Activated CD8-positive, alpha-beta T cell treated with anti-CD3 and anti-CD28 coated beads for 36 hours (primary cell): ENCODE data around the gene PRXL2A. TPM values are rescaled to one million over a fixed set of nuclear protein-coding genes. Genes with fewer than 3 reads are reported as not detected.

ENCODE experiments used
- ATAC-seq: fragments of 200-7000 bp; cut with Tn5 transposase; one replicate; pipeline ENCODE4 v1.10.0; 2021; ENCODE audit warnings: mild to moderate bottlenecking, moderate library complexity
- CTCF ChIA-PET: fragments of 350-600 bp; sonication (Branson Sonifier 250); formaldehyde crosslinking; loops from one replicate; lab custom pipeline; 2021; ENCODE audit warnings: antibody characterized with exemption; lab: Charles Lee
- POLR2A ChIA-PET: fragments of 350-600 bp; sonication (Branson Sonifier 250); formaldehyde crosslinking; loops from one replicate; lab custom pipeline; 2021; ENCODE audit warnings: antibody characterized with exemption; lab: Charles Lee
- DNase-seq: peaks from one replicate; pipeline ENCODE4 v3.0.0-alpha.2; 2020
- H3K27ac Mint-ChIP-seq: one replicate; pipeline ENCODE4 v1.8.0; 2021; ENCODE audit warnings: mild to moderate bottlenecking, mixed read lengths
- H3K27me3 Mint-ChIP-seq: one replicate; pipeline ENCODE4 v1.8.0; 2021; ENCODE audit warnings: mixed read lengths
- H3K36me3 Mint-ChIP-seq: one replicate; pipeline ENCODE4 v1.8.0; 2021; ENCODE audit warnings: low read depth, mixed read lengths
- H3K4me1 Mint-ChIP-seq: one replicate; pipeline ENCODE4 v1.8.0; 2021; ENCODE audit warnings: low read depth, mixed read lengths
- H3K4me3 Mint-ChIP-seq: one replicate; pipeline ENCODE4 v1.8.0; 2021; ENCODE audit warnings: mild to moderate bottlenecking, moderate library complexity, mixed read lengths
- H3K9me3 Mint-ChIP-seq: one replicate; pipeline ENCODE4 v1.8.0; 2021; ENCODE audit warnings: mixed read lengths
- CTCF ChIP-seq: fragments of 200-600 bp; IDR thresholded peaks from one replicate; pipeline ENCODE4 v1.8.0; 2022; ENCODE audit warnings: antibody characterized with exemption, mild to moderate bottlenecking
- intact Hi-C: fragments of 100-400 bp; cut with micrococcal nuclease; formaldehyde crosslinking; loops from one replicate; pipeline ENCODE4 v1.10.0; 2022
- total RNA-seq, 2 experiments: library from RNA; stranded (reverse); gene quantifications; one replicate each; pipeline ENCODE4 v1.2.3, GENCODE V29; 2021

The PRXL2A gene
- total RNA-seq, 2 experiments from 2014 or later: 21.0 to 22.7 TPM

- no peak for ATAC-seq
- Mint-ChIP-seq H3K4me3 (peak overlapping the region; percentile 69), H3K36me3 (peaks cover 16% of the 10 kb centered on the region), H3K9me3 (no peaks in the 10 kb centered on the region), H3K27ac (peak overlapping the region; percentile 41), H3K4me1 (peaks cover 35% of the 10 kb centered on the region), H3K27me3 (no peaks in the 10 kb centered on the region)
- ChIA-PET POLR2A (interaction anchor here (0.6 to 2.1 kb wide), 8 partner anchors 9 to 58 kb away, joined by 3 to 12 read pairs (median 3); no protein-coding TSS in a partner anchor), CTCF (interaction anchor here (0.7 to 37.8 kb wide), 6 partner anchors 9 to 75 kb away, joined by 3 to 1114 read pairs (median 8); no protein-coding TSS in a partner anchor)
- peak; percentile 15 for DNase-seq
- intact Hi-C loops: loop anchor here (2.0 kb wide), 1 partner anchor 46 kb away; no protein-coding TSS in a partner anchor
- TF ChIP-seq CTCF: no peak
These were observed 44.9 kb downstream of the PRXL2A start for GRCh38 chr10:80453056-80453841.

GRCh38 chr10:80453842-80454512 is 45.6 kb downstream of the PRXL2A start, which contains the start of gene TSPAN14:
TSPAN14 (plus strand) TSS chr10:80454310; CDS start chr10:80489234, 34,924 bp downstream.
- Mint-ChIP-seq H3K27ac (peak within 1 kb of the TSS; percentile 95), H3K4me1 (peaks cover 39% of the 10 kb centered on the region), H3K9me3 (no peaks in the 10 kb centered on the region), H3K27me3 (no peaks in the 10 kb centered on the region), H3K36me3 (peaks cover 21% of the 10 kb centered on the region), H3K4me3 (peak within 1 kb of the TSS; percentile 86)
- peak; percentile 77 for DNase-seq
- TF ChIP-seq CTCF: no peak
- intact Hi-C loops: loop anchor here (2.0 kb wide), 1 partner anchor 45 kb away; no protein-coding TSS in a partner anchor
- CTCF ChIA-PET: interaction anchor here (0.8 to 37.8 kb wide), 4 partner anchors 10 to 53 kb away, joined by 3 to 1114 read pairs (median 10); no protein-coding TSS in a partner anchor
- ATAC-seq: peak; percentile 76
- POLR2A ChIA-PET: interaction anchor here (0.8 to 3.7 kb wide), 8 partner anchors 10 to 58 kb away, joined by 3 to 14 read pairs (median 6); no protein-coding TSS in a partner anchor

GRCh38 chr10:80454513-80455460 is 46.4 kb downstream of the PRXL2A start:
- no peaks in the 10 kb centered on the region for H3K27me3 Mint-ChIP-seq
- no peak for TF ChIP-seq CTCF
- H3K4me1 Mint-ChIP-seq: peaks cover 40% of the 10 kb centered on the region
- ChIA-PET CTCF (interaction anchor here (37.8 kb wide), 1 partner anchor 52 kb away, joined by 1114 read pairs; no protein-coding TSS in a partner anchor), POLR2A (interaction anchor here (0.6 to 3.7 kb wide), 6 partner anchors 11 to 58 kb away, joined by 3 to 14 read pairs (median 4); no protein-coding TSS in a partner anchor)
- DNase-seq: peak; percentile 45
- intact Hi-C loops: no loop called here
- peaks cover 21% of the 10 kb centered on the region for H3K36me3 Mint-ChIP-seq
- H3K4me3 Mint-ChIP-seq: peak overlapping the region; percentile 86
- ATAC-seq: peak; percentile 10
- peak overlapping the region; percentile 95 for H3K27ac Mint-ChIP-seq
- H3K9me3 Mint-ChIP-seq: no peaks in the 10 kb centered on the region

- Mint-ChIP-seq H3K27me3 (no peaks in the 10 kb centered on the region), H3K27ac (peak overlapping the region; percentile 95), H3K4me1 (peaks cover 49% of the 10 kb centered on the region), H3K4me3 (peak overlapping the region; percentile 86), H3K9me3 (no peaks in the 10 kb centered on the region), H3K36me3 (peaks cover 21% of the 10 kb centered on the region)
- TF ChIP-seq CTCF: no peak
- DNase-seq (no peak), ATAC-seq (no peak)
- CTCF ChIA-PET: interaction anchor here (1.0 to 37.8 kb wide), 4 partner anchors 11 to 51 kb away, joined by 9 to 1114 read pairs (median 29); no protein-coding TSS in a partner anchor
- POLR2A ChIA-PET: interaction anchor here (0.7 to 7.5 kb wide), 8 partner anchors 9 to 50 kb away, joined by 3 to 70 read pairs (median 6); no protein-coding TSS in a partner anchor
- intact Hi-C loops: no loop called here
These were observed 47.4 kb downstream of the PRXL2A start for GRCh38 chr10:80455461-80456349.
